ENCODE results near the gene SCARF1. TPM values are rescaled to one million over a fixed set of nuclear protein-coding genes. Genes with fewer than 3 reads are reported as not detected.

Gene SCARF1
- total RNA-seq, 2 experiments from 2014 or later = 0.19 to 0.29 TPM

GRCh38 chr17:1639549-1640180 is 5.9 kb downstream of the SCARF1 start:
- no peaks in the 10 kb centered on the region for H3K9me3 ChIP-seq (ENCODE audit: low read length)
- no TSS peak for BruUV-seq (replicated peaks)
- no peak overlapping the region for H3K4me2 ChIP-seq (ENCODE audit: low read length)

GRCh38 chr17:1638624-1639300 is 6.8 kb downstream of the SCARF1 start:
- POLR2A ChIA-PET = interaction anchor here (0.6 kb wide), 1 partner anchor 224 kb away, joined by 4 read pairs; no protein-coding TSS in a partner anchor
- no peaks in the 10 kb centered on the region for H4K20me1 ChIP-seq (ENCODE audit: insufficient read depth, low read length)
- H3K27ac ChIP-seq (ENCODE audit: low read depth, low read length, poor library complexity, severe bottlenecking) = no peak overlapping the region
- no peaks in the 10 kb centered on the region for H3K79me2 ChIP-seq (ENCODE audit: insufficient read depth, low read depth, low read length)
- H3K4me3 ChIP-seq (ENCODE audit: low read depth, low read length, poor library complexity, severe bottlenecking) = no peak overlapping the region
- H2AFZ ChIP-seq (ENCODE audit: low read length) = no peak overlapping the region; the same call in 1 of the 2 replicates
- TF ChIP-seq, protein P1, sequence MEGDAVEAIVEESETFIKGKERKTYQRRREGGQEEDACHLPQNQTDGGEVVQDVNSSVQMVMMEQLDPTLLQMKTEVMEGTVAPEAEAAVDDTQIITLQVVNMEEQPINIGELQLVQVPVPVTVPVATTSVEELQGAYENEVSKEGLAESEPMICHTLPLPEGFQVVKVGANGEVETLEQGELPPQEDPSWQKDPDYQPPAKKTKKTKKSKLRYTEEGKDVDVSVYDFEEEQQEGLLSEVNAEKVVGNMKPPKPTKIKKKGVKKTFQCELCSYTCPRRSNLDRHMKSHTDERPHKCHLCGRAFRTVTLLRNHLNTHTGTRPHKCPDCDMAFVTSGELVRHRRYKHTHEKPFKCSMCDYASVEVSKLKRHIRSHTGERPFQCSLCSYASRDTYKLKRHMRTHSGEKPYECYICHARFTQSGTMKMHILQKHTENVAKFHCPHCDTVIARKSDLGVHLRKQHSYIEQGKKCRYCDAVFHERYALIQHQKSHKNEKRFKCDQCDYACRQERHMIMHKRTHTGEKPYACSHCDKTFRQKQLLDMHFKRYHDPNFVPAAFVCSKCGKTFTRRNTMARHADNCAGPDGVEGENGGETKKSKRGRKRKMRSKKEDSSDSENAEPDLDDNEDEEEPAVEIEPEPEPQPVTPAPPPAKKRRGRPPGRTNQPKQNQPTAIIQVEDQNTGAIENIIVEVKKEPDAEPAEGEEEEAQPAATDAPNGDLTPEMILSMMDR (conservative IDR thresholded peaks at IDR 0.05; ENCODE audit: low read length) = no peak
- no peak for TF ChIP-seq EZH2phosphoT487 (IDR thresholded peaks at IDR 0.05; ENCODE audit: borderline replicate concordance, low read depth, low read length)
- no peaks in the 10 kb centered on the region for H3K9me2 ChIP-seq (ENCODE audit: insufficient read depth, low read length)
- peaks cover 18% of the 10 kb centered on the region for H3K4me1 ChIP-seq (ENCODE audit: insufficient read depth, low read length, poor library complexity, severe bottlenecking)
- no peak for DNase-seq (ENCODE audit: low spot score)
- CTCF ChIA-PET (ENCODE audit: unreplicated experiment) = no interaction called here
- no peak overlapping the region for H3K4me2 ChIP-seq (ENCODE audit: low read length)
- H3K36me3 ChIP-seq (ENCODE audit: insufficient read depth, low read length) = no peaks in the 10 kb centered on the region
- no TSS peak for BruUV-seq (replicated peaks)
- no peaks in the 10 kb centered on the region for H3K9me3 ChIP-seq (ENCODE audit: low read length)
- intact Hi-C loops (cut with micrococcal nuclease; ENCODE audit: unreplicated experiment) = no loop called here

More at GRCh38 chr17:1639549-1640180, 5.9 kb downstream of the SCARF1 start:
- TF ChIP-seq, protein P1 (conservative IDR thresholded peaks at IDR 0.05; ENCODE audit: low read length) = no peak
- no peak for TF ChIP-seq EZH2phosphoT487 (IDR thresholded peaks at IDR 0.05; ENCODE audit: borderline replicate concordance, low read depth, low read length)
- H2AFZ ChIP-seq (ENCODE audit: low read length) = no peak overlapping the region
- H3K4me1 ChIP-seq (ENCODE audit: insufficient read depth, low read length, poor library complexity, severe bottlenecking) = peaks cover 27% of the 10 kb centered on the region
- no peaks in the 10 kb centered on the region for H3K79me2 ChIP-seq (ENCODE audit: insufficient read depth, low read depth, low read length)
- H3K27ac ChIP-seq (ENCODE audit: low read depth, low read length, poor library complexity, severe bottlenecking) = no peak overlapping the region
- H3K9me2 ChIP-seq (ENCODE audit: insufficient read depth, low read length) = no peaks in the 10 kb centered on the region
- no peaks in the 10 kb centered on the region for H4K20me1 ChIP-seq (ENCODE audit: insufficient read depth, low read length)
- no peak overlapping the region for H3K4me3 ChIP-seq (ENCODE audit: low read depth, low read length, poor library complexity, severe bottlenecking)
- intact Hi-C loops (cut with micrococcal nuclease; ENCODE audit: unreplicated experiment) = no loop called here
- CTCF ChIA-PET (ENCODE audit: unreplicated experiment) = no interaction called here
- POLR2A ChIA-PET = interaction anchor here (0.6 kb wide), 1 partner anchor 103 kb away, joined by 3 read pairs; no protein-coding TSS in a partner anchor
- no peak for DNase-seq (ENCODE audit: low spot score)
- H3K36me3 ChIP-seq (ENCODE audit: insufficient read depth, low read length) = no peaks in the 10 kb centered on the region

DNA sequence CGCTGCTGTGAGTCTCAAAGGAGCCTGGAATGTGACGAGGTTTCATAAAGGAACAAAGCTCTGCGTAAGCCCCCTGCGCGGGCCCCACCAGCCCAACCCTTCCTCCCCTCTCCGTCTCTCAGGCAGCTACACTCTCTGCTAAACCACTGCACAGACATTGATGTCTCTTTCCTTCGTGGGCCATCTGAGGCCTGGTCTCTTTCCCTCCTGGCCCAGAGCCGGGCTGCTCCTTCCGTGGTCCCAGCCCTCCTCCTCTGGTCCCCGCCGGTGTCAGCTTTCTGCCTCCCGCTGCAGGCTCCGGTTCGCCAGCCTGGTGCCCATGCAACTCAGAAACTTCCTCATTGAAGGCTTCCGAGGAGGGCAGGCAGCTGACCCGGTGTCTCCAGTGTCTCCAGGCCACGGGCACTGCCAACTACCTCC is 7.4 kb downstream of the SCARF1 start:
- Histone ChIP-seq H3K36me3 (ENCODE audit: insufficient read depth, low read length) (no peaks in the 10 kb centered on the region), H3K79me2 (ENCODE audit: insufficient read depth, low read depth, low read length) (no peaks in the 10 kb centered on the region), H3K4me3 (ENCODE audit: low read depth, low read length, poor library complexity, severe bottlenecking) (no peak overlapping the region), H3K9me2 (ENCODE audit: insufficient read depth, low read length) (no peaks in the 10 kb centered on the region), H2AFZ (ENCODE audit: low read length) (no peak overlapping the region; the same call in 1 of the 2 replicates), H3K9me3 (ENCODE audit: low read length) (no peaks in the 10 kb centered on the region), H3K27ac (ENCODE audit: low read depth, low read length, poor library complexity, severe bottlenecking) (no peak overlapping the region), H3K4me2 (ENCODE audit: low read length) (no peak overlapping the region), H3K4me1 (ENCODE audit: insufficient read depth, low read length, poor library complexity, severe bottlenecking) (peaks cover 14% of the 10 kb centered on the region), H4K20me1 (ENCODE audit: insufficient read depth, low read length) (no peaks in the 10 kb centered on the region)
- DNase-seq (ENCODE audit: low spot score) = no peak
- POLR2A ChIA-PET = interaction anchor here (0.6 kb wide), 1 partner anchor 224 kb away, joined by 4 read pairs; no protein-coding TSS in a partner anchor
- intact Hi-C loops (cut with micrococcal nuclease; ENCODE audit: unreplicated experiment) = no loop called here
- BruUV-seq (replicated peaks) = no TSS peak
- CTCF ChIA-PET (ENCODE audit: unreplicated experiment) = no interaction called here
- TF ChIP-seq, protein P1 (conservative IDR thresholded peaks at IDR 0.05; ENCODE audit: low read length) = no peak
- no peak for TF ChIP-seq EZH2phosphoT487 (IDR thresholded peaks at IDR 0.05; ENCODE audit: borderline replicate concordance, low read depth, low read length)

All from OCI-LY7 (cell line).